HepG2 (cell line): ENCODE measurements around the gene COX6A2. TPM values are rescaled to one million over a fixed set of nuclear protein-coding genes. Genes with fewer than 3 reads are reported as not detected.
A peak's percentile ranks its signal among the peaks of the same experiment; 100 is the strongest.

Experiments used
- BCL6 ChIP-seq: IDR thresholded peaks from 2 replicates; pipeline ENCODE4 v1.6.1; 2016; ENCODE audit warnings: missing genetic modification reagents, missing compliant biosample characterization
- CBFB ChIP-seq: sonication (generic); formaldehyde crosslinking; IDR thresholded peaks from 2 replicates; pipeline ENCODE4 v1.4.0; 2020; ENCODE audit warnings: missing genetic modification reagents
- CENPX ChIP-seq: sonication (generic); formaldehyde crosslinking; IDR thresholded peaks from 2 replicates; pipeline ENCODE4 v1.9.0; 2021; ENCODE audit warnings: mild to moderate bottlenecking, missing genetic modification reagents, moderate library complexity
- ELF1 ChIP-seq: sonication (generic); formaldehyde crosslinking; IDR thresholded peaks from 2 replicates; pipeline ENCODE4 v1.4.0; 2020; ENCODE audit warnings: missing genetic modification reagents
- FOXK1 ChIP-seq: sonication (generic); formaldehyde crosslinking; IDR thresholded peaks from 2 replicates; pipeline ENCODE4 v1.4.0; 2020; ENCODE audit warnings: low read depth, missing genetic modification reagents, borderline replicate concordance
- HNF4A ChIP-seq: sonication (generic); formaldehyde crosslinking; IDR thresholded peaks from 2 replicates; pipeline ENCODE4 v1.4.0; 2020; ENCODE audit warnings: missing genetic modification reagents
- NCOA2 ChIP-seq: sonication (generic); formaldehyde crosslinking; IDR thresholded peaks from 2 replicates; pipeline ENCODE4 v1.8.0; 2022; ENCODE audit warnings: inconsistent platforms
- SNAI1 ChIP-seq: sonication (generic); formaldehyde crosslinking; IDR thresholded peaks from 2 replicates; pipeline ENCODE4 v1.5.0; 2020; ENCODE audit warnings: mild to moderate bottlenecking, missing genetic modification reagents, borderline replicate concordance
- SPEN ChIP-seq: sonication (generic); formaldehyde crosslinking; IDR thresholded peaks from 2 replicates; pipeline ENCODE4 v1.5.1; 2020; ENCODE audit warnings: low read depth, mild to moderate bottlenecking, missing genetic modification reagents
- YEATS4 ChIP-seq: sonication (generic); formaldehyde crosslinking; IDR thresholded peaks from 2 replicates; pipeline ENCODE4 v1.4.0; 2020; ENCODE audit warnings: missing genetic modification reagents, borderline replicate concordance
- ZBED4 ChIP-seq: sonication (generic); formaldehyde crosslinking; IDR thresholded peaks from 2 replicates; pipeline ENCODE4 v1.4.0; 2020; ENCODE audit warnings: missing genetic modification reagents, borderline replicate concordance
- ZNF17 ChIP-seq: sonication (generic); formaldehyde crosslinking; IDR thresholded peaks from 2 replicates; pipeline ENCODE4 v1.5.0; 2020; ENCODE audit warnings: mild to moderate bottlenecking, missing genetic modification reagents
- ZNF414 ChIP-seq: sonication (generic); formaldehyde crosslinking; IDR thresholded peaks from 2 replicates; pipeline ENCODE4 v1.5.0; 2020; ENCODE audit warnings: missing genetic modification reagents
- ZNF432 ChIP-seq: sonication (generic); formaldehyde crosslinking; IDR thresholded peaks from 2 replicates; pipeline ENCODE4 v1.5.0; 2020; ENCODE audit warnings: missing genetic modification reagents, mild to moderate bottlenecking, borderline replicate concordance
- ZNF564 ChIP-seq: sonication (generic); formaldehyde crosslinking; IDR thresholded peaks from 2 replicates; pipeline ENCODE4 v1.8.1; 2023; ENCODE audit warnings: mild to moderate bottlenecking, missing genetic modification reagents
- ZNF609 ChIP-seq: sonication (generic); formaldehyde crosslinking; IDR thresholded peaks from 2 replicates; pipeline ENCODE4 v1.4.0; 2020; ENCODE audit warnings: mild to moderate bottlenecking, missing genetic modification reagents, borderline replicate concordance
- ZNF616 ChIP-seq: sonication (generic); formaldehyde crosslinking; IDR thresholded peaks from 2 replicates; pipeline ENCODE4 v1.5.0; 2020; ENCODE audit warnings: low read depth, mild to moderate bottlenecking, missing genetic modification reagents
- ZNF768 ChIP-seq: sonication (generic); formaldehyde crosslinking; IDR thresholded peaks from 2 replicates; pipeline ENCODE4 v1.4.0; 2020; ENCODE audit warnings: missing genetic modification reagents
- polyA plus RNA-seq, 8 experiments: library from polyadenylated mRNA; depleted of rRNA in 3 of 8; stranded (reverse) in 7 of 8; unstranded in 1 of 8; fragments of >200 nt; fragmentation: Illumina TruSeq in 4 of 8; extraction: Trizol in 4 of 8; gene quantifications; 2 replicates each; pipeline versions ENCODE4 v1.2.1 to v1.2.3, GENCODE V29; 2011 to 2016; ENCODE audit warnings: low read depth in 4 of 8, missing spikeins in 1 of 8, mixed read lengths in 1 of 8; ENCODE audit not compliant: insufficient read depth in 1 of 8
- total RNA-seq, 5 experiments: library from RNA; depleted of rRNA; stranded (reverse); fragments of >200 nt; fragmentation: Illumina TruSeq; extraction: Trizol; gene quantifications; 2 replicates each; pipeline ENCODE4 v1.2.3, GENCODE V29; 2016; ENCODE audit warnings: low read depth in 1 of 5
- TF ChIP-seq, protein P1 (sequence below): IDR thresholded peaks from 2 replicates; pipeline ENCODE4 v1.6.1; 2016

Gene COX6A2
- total and polyA plus RNA-seq, 2 of the 13 experiments (the other 11 are each of a cell fraction or from before 2014, with no cell fraction given) = not detected

DNA sequence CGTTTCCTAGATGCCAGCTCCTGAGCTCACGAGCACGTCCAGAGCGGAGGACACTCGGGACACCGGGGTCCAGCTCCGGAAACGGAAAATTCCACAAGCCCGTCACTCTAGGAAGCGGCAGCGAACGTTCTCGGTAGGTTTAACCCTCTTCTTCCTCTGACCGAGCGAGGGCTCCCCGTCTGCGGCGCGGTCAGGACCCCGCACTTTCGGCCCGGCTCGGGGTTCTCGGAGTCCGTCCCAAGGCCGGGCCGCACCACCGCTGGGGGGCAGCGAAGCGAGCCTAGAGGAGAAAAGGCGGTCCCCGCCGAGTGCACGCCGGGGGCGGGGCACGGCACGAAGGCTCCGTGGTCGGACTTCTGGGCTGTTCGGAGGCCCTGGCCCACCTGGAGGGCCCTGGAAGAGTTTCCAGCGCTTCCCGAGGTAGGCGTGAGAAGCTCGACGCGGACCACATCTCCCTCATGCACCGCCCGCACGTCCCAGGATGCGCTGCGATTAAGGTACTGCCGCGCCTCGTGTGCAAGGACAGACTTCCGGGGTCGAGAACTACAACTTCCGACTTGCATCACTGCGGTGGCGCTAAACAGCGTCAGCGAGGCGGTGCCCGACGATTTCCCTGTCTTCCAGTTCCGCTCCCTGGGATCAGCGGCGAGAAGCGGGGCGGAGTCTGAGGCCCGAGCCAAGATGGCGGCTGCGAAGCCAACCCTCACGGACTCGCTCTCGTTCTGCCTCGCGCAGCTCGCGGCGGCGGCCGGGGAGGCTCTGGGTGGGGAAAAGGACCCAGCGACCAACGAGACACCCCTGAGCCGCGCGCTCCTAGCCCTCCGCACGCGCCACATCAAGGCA is 30.9 kb upstream of the COX6A2 start, which contains the start of gene ARMC5 (continued):
- TF ChIP-seq ZBED4 = peak; percentile 67; the same call in 1 of the 2 replicates
- TF ChIP-seq ZNF432 (CRISPR knock-in tag) = no peak
- peak; percentile 88 for TF ChIP-seq BCL6 (CRISPR knock-in tag)
- no peak for TF ChIP-seq NCOA2
- peak; percentile 97 for TF ChIP-seq YEATS4 (CRISPR knock-in tag)
- TF ChIP-seq FOXK1 (CRISPR knock-in tag) = peak; percentile 90
- peak; percentile 91 for TF ChIP-seq SPEN (CRISPR knock-in tag)
- peak; percentile 100 for TF ChIP-seq ELF1 (CRISPR knock-in tag)
- peak; percentile 55; the same call in 1 of the 2 replicates for TF ChIP-seq SNAI1 (CRISPR knock-in tag)
- peak; percentile 40 for TF ChIP-seq HNF4A (CRISPR knock-in tag)
- no peak for TF ChIP-seq ZNF17 (CRISPR knock-in tag)
- TF ChIP-seq, protein P1, sequence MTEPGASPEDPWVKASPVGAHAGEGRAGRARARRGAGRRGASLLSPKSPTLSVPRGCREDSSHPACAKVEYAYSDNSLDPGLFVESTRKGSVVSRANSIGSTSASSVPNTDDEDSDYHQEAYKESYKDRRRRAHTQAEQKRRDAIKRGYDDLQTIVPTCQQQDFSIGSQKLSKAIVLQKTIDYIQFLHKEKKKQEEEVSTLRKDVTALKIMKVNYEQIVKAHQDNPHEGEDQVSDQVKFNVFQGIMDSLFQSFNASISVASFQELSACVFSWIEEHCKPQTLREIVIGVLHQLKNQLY = 0 out of 2 replicates have a peak, but pooled peaks have one; percentile 23
- peak; percentile 56; the same call in 1 of the 2 replicates for TF ChIP-seq CBFB (CRISPR knock-in tag)
- peak; percentile 76; the same call in 1 of the 2 replicates for TF ChIP-seq ZNF609 (CRISPR knock-in tag)
- TF ChIP-seq CENPX = no peak
- TF ChIP-seq ZNF564 (CRISPR knock-in tag) = peak; percentile 79
- peak; percentile 34; the same call in 1 of the 2 replicates for TF ChIP-seq ZNF414
- peak; percentile 71; the same call in 1 of the 2 replicates for TF ChIP-seq ZNF616
- TF ChIP-seq ZNF768 = peak; percentile 54
